Vagina (tissue), 2 donors: Measurements from ENCODE around the gene ERICH6B.

Experiments
- CTCF ChIP-seq, 3 experiments: fragments of 450-650 bp in 2 of 3; fragments of 200-600 bp in 1 of 3; sonication (generic) in 1 of 3; IDR thresholded peaks; one replicate each; pipeline ENCODE4 v1.5.1; 2017 to 2019; ENCODE audit warnings: antibody characterized with exemption in 3 of 3, mild to moderate bottlenecking in 2 of 3, moderate library complexity in 2 of 3
- POLR2A ChIP-seq, 2 donors: fragments of 450-650 bp; IDR thresholded peaks; one replicate each; pipeline ENCODE4 v1.6.1; 2017; ENCODE audit warnings: antibody characterized with exemption in 2 of 2, mild to moderate bottlenecking in 2 of 2, moderate library complexity in 2 of 2
- POLR2AphosphoS5 ChIP-seq, 2 donors: sonication (generic); formaldehyde crosslinking; IDR thresholded peaks; one replicate each; pipeline ENCODE4 v1.9.0; 2017; ENCODE audit warnings: antibody characterized with exemption in 2 of 2, mild to moderate bottlenecking in 2 of 2, low read depth in 1 of 2; ENCODE audit not compliant: insufficient read depth in 1 of 2

GRCh38 chr13:45658586-45659235 lies 43.2 kb upstream of the ERICH6B start:
- TF ChIP-seq CTCF (IDR thresholded peaks at IDR 0.05) (no peak), POLR2AphosphoS5 (IDR thresholded peaks at IDR 0.05; ENCODE audit: insufficient read depth in 1 of 2, low read depth in 1 of 2) (no peak), POLR2A (IDR thresholded peaks at IDR 0.05) (no peak)
